Smooth muscle cell (in vitro differentiated cells): ENCODE data around the gene PPIF. TPM values are rescaled to one million over a fixed set of nuclear protein-coding genes. Genes with fewer than 3 reads are reported as not detected.

Experiments used
- DNase-seq: peaks from one replicate; lab custom pipeline; 2025; ENCODE audit not compliant: unreplicated experiment; lab: John Stamatoyannopoulos, UW
- H2AFZ ChIP-seq: fragments of 200-600 bp; sonication (generic); 2 replicates; pipeline ENCODE4 v1.6.0; 2016; ENCODE audit warnings: antibody characterized with exemption, low read depth, mild to moderate bottlenecking
- H3F3A ChIP-seq: fragments of 200-600 bp; sonication (generic); 2 replicates; pipeline ENCODE4 v1.6.0; 2017; ENCODE audit warnings: antibody characterized with exemption, low read depth
- H3K27ac ChIP-seq: fragments of 200-600 bp; sonication (generic); 2 replicates; pipeline ENCODE4 v1.5.1; 2016; ENCODE audit warnings: low read depth, mild to moderate bottlenecking
- H3K27me3 ChIP-seq: fragments of 200-600 bp; sonication (generic); 2 replicates; pipeline ENCODE4 v1.6.1; 2016; ENCODE audit warnings: low read depth, mild to moderate bottlenecking
- H3K36me3 ChIP-seq: fragments of 200-600 bp; sonication (generic); 2 replicates; pipeline ENCODE4 v1.5.1; 2016; ENCODE audit warnings: low read depth
- H3K4me1 ChIP-seq: fragments of 200-600 bp; sonication (generic); 2 replicates; pipeline ENCODE4 v1.5.1; 2016; ENCODE audit warnings: low read depth
- H3K4me2 ChIP-seq: fragments of 200-600 bp; sonication (generic); 2 replicates; pipeline ENCODE4 v1.6.0; 2016; ENCODE audit warnings: mild to moderate bottlenecking
- H3K4me3 ChIP-seq: fragments of 200-600 bp; sonication (generic); 2 replicates; pipeline ENCODE4 v1.5.1; 2016; ENCODE audit warnings: mild to moderate bottlenecking
- H3K79me2 ChIP-seq: fragments of 200-600 bp; sonication (generic); 2 replicates; pipeline ENCODE4 v1.6.0; 2016; ENCODE audit warnings: low read depth, mild to moderate bottlenecking
- H3K9ac ChIP-seq: fragments of 200-600 bp; sonication (generic); 2 replicates; pipeline ENCODE4 v1.6.0; 2016; ENCODE audit warnings: low read depth
- H3K9me3 ChIP-seq: fragments of 200-600 bp; sonication (generic); replicated peaks from 2 replicates; pipeline ENCODE4 v1.5.1; 2016; ENCODE audit warnings: low read depth
- H4K20me1 ChIP-seq: fragments of 200-600 bp; sonication (generic); 2 replicates; pipeline ENCODE4 v1.6.0; 2016; ENCODE audit warnings: low read depth
- CTCF ChIP-seq: fragments of 200-600 bp; sonication (generic); IDR thresholded peaks from 2 replicates; pipeline ENCODE4 v1.5.1; 2017; ENCODE audit warnings: borderline replicate concordance, mild to moderate bottlenecking, antibody characterized with exemption; ENCODE audit not compliant: insufficient read depth, poor library complexity, severe bottlenecking
- WGBS: methylation state at CpG from one replicate; pipeline ENCODE4 v1.1.7; 2016; ENCODE audit warnings: low lambda C conversion rate; 5-methylcytosine and 5-hydroxymethylcytosine counted together
- polyA plus RNA-seq: library from polyadenylated mRNA; unstranded; fragments of >200 nt; fragmentation: Nextera tagmentation; extraction: Ambion mirVana; gene quantifications from 2 replicates; pipeline ENCODE4 v1.2.1, GENCODE V29; 2016
- total RNA-seq: library from RNA; depleted of rRNA; stranded (reverse); fragments of >200 nt; gene quantifications from 2 replicates; pipeline ENCODE4 v1.2.3, GENCODE V29; 2014

Gene PPIF
- total and polyA plus RNA-seq, 2 experiments from 2014 or later, result 24.3 to 29.7 TPM

GRCh38 chr10:79378383-79378646 lies 31.0 kb downstream of the PPIF start:
- no peaks in the 10 kb centered on the region for H3K9me3 ChIP-seq
- TF ChIP-seq CTCF, result no peak
- no peak overlapping the region for H2AFZ ChIP-seq
- no peaks in the 10 kb centered on the region for H3K79me2 ChIP-seq
- H3K36me3 ChIP-seq, result no peaks in the 10 kb centered on the region
- H4K20me1 ChIP-seq, result no peaks in the 10 kb centered on the region
- H3K4me2 ChIP-seq, result no peak overlapping the region
- H3K9ac ChIP-seq, result no peak overlapping the region
- H3K27me3 ChIP-seq, result no peaks in the 10 kb centered on the region
- H3F3A ChIP-seq, result peaks cover 13% of the 10 kb centered on the region
- no peak for DNase-seq
- no peaks in the 10 kb centered on the region for H3K4me1 ChIP-seq
- H3K27ac ChIP-seq, result no peak overlapping the region
- no peak overlapping the region for H3K4me3 ChIP-seq
- 95% methylated on average over 7 of the region's 7 CpGs for WGBS

- TF ChIP-seq CTCF, result no peak
- H3K9me3 ChIP-seq, result no peaks in the 10 kb centered on the region
- H3K4me2 ChIP-seq, result no peak overlapping the region
- H3K36me3 ChIP-seq, result no peaks in the 10 kb centered on the region
- H2AFZ ChIP-seq, result no peak overlapping the region
- no peak for DNase-seq
- H3K27ac ChIP-seq, result peak overlapping the region; percentile 47
- H3K79me2 ChIP-seq, result no peaks in the 10 kb centered on the region
- H4K20me1 ChIP-seq, result no peaks in the 10 kb centered on the region
- H3K4me1 ChIP-seq, result no peaks in the 10 kb centered on the region
- H3K9ac ChIP-seq, result no peak overlapping the region
- 89% methylated on average over 22 of the region's 22 CpGs for WGBS
- H3K27me3 ChIP-seq, result no peaks in the 10 kb centered on the region
- H3K4me3 ChIP-seq, result no peak overlapping the region
- peaks cover 17% of the 10 kb centered on the region for H3F3A ChIP-seq
Observed at GRCh38 chr10:79378647-79379511, 31.6 kb downstream of the PPIF start.

GRCh38 chr10:79379512-79380124 lies 32.3 kb downstream of the PPIF start:
- Histone ChIP-seq H2AFZ (no peak overlapping the region), H3K27ac (peak overlapping the region; percentile 90), H4K20me1 (no peaks in the 10 kb centered on the region), H3K27me3 (no peaks in the 10 kb centered on the region), H3K36me3 (no peaks in the 10 kb centered on the region), H3K4me3 (no peak overlapping the region), H3K9ac (no peak overlapping the region), H3K79me2 (no peaks in the 10 kb centered on the region), H3K9me3 (no peaks in the 10 kb centered on the region), H3K4me2 (peak overlapping the region; percentile 8), H3K4me1 (no peaks in the 10 kb centered on the region), H3F3A (peaks cover 20% of the 10 kb centered on the region)
- DNase-seq, result no peak
- no peak for TF ChIP-seq CTCF
- WGBS, result 82% methylated on average over 9 of the region's 9 CpGs
